DMS153 (cell line): Measurements from ENCODE around the gene RPL39L.

Source experiments
- DNase-seq: peaks from one replicate; lab custom pipeline; 2025; lab: John Stamatoyannopoulos, UW

The RPL39L gene

GRCh38 chr3:187098923-187099512, 40.3 kb downstream of the RPL39L start:
- DNase-seq = no peak

GRCh38 chr3:187093320-187093719, 46.0 kb downstream of the RPL39L start:
- no peak for DNase-seq

GRCh38 chr3:187088701-187089100, 50.6 kb downstream of the RPL39L start:
- DNase-seq = no peak

GRCh38 chr3:187086831-187087230, 52.5 kb downstream of the RPL39L start:
- no peak for DNase-seq

- DNase-seq = no peak
These were observed 53.4 kb downstream of the RPL39L start for GRCh38 chr3:187085933-187086332.

GRCh38 chr3:187085021-187085666, 54.2 kb downstream of the RPL39L start:
- no peak for DNase-seq

GRCh38 chr3:187084580-187084979, 54.7 kb downstream of the RPL39L start:
- DNase-seq = no peak

GRCh38 chr3:187084126-187084525, 55.2 kb downstream of the RPL39L start:
- no peak for DNase-seq

- no peak for DNase-seq
These were observed 56.4 kb downstream of the RPL39L start for GRCh38 chr3:187082758-187083375.

- no peak for DNase-seq
These were observed 58.4 kb downstream of the RPL39L start for GRCh38 chr3:187080799-187081450.

GRCh38 chr3:187079090-187080022, 59.9 kb downstream of the RPL39L start:
- no peak for DNase-seq

GRCh38 chr3:187077537-187077936, 61.8 kb downstream of the RPL39L start:
- no peak for DNase-seq

- no peak for DNase-seq
These were observed 62.2 kb downstream of the RPL39L start for GRCh38 chr3:187077085-187077484.

- DNase-seq = no peak
These were observed 63.0 kb downstream of the RPL39L start for GRCh38 chr3:187076297-187076696.

- DNase-seq = no peak
These were observed 64.5 kb downstream of the RPL39L start for GRCh38 chr3:187074846-187075245.

GRCh38 chr3:187073581-187074098, 65.7 kb downstream of the RPL39L start:
- no peak for DNase-seq

- no peak for DNase-seq
These were observed 66.8 kb downstream of the RPL39L start for GRCh38 chr3:187072511-187072910.

GRCh38 chr3:187072102-187072501, 67.2 kb downstream of the RPL39L start:
- DNase-seq = no peak
